IMR-90 (cell line): ENCODE measurements around the gene ZGLP1. TPM values are rescaled to one million over a fixed set of nuclear protein-coding genes. Genes with fewer than 3 reads are reported as not detected.

Source experiments
- ATAC-seq: fragments of 200-7000 bp; cut with Tn5 transposase; 2 replicates; pipeline ENCODE4 v1.9.1; 2020; ENCODE audit warnings: low read depth, mild to moderate bottlenecking, moderate library complexity
- BruUV-seq: library from RNA; stranded (reverse); fragments of 400-500 nt; replicated peaks from 2 replicates; lab custom pipeline; 2021; lab: Mats Ljungman, UMichigan
- CTCF ChIA-PET: fragments of 300-600 bp; formaldehyde crosslinking; extraction: SDS; loops from one replicate; lab custom pipeline; 2021; ENCODE audit warnings: antibody characterized with exemption; lab: Yijun Ruan, JAX
- POLR2A ChIA-PET: fragments of 300-600 bp; sonication (Branson Sonifier 250); formaldehyde crosslinking; loops from one replicate; lab custom pipeline; 2022; ENCODE audit warnings: antibody characterized with exemption; ENCODE audit not compliant: unreplicated experiment; lab: Charles Lee
- DNase-seq: peaks from one replicate; pipeline ENCODE4 v3.0.0; 2013
- H2AFZ ChIP-seq: replicated peaks from 2 replicates; pipeline ENCODE3; 2013; ENCODE audit warnings: low read length, mild to moderate bottlenecking; ENCODE audit not compliant: poor library complexity
- H2AK5ac ChIP-seq: 2 replicates; pipeline ENCODE4 v1.6.1; 2013; ENCODE audit warnings: low read depth, low read length, inconsistent platforms
- H2AK9ac ChIP-seq: replicated peaks from 2 replicates; pipeline ENCODE3; 2013; ENCODE audit warnings: mild to moderate bottlenecking, low read depth, low read length, moderate library complexity; ENCODE audit not compliant: poor library complexity
- H2BK120ac ChIP-seq: 2 replicates; pipeline ENCODE4 v1.6.1; 2013; ENCODE audit warnings: low read depth, low read length, inconsistent platforms
- H2BK15ac ChIP-seq: 3 replicates; pipeline ENCODE4 v1.6.1; 2013; ENCODE audit warnings: low read depth, low read length, inconsistent platforms
- H2BK20ac ChIP-seq: 2 replicates; pipeline ENCODE4 v1.6.1; 2013; ENCODE audit warnings: low read depth, mild to moderate bottlenecking, inconsistent platforms, low read length, moderate library complexity
- H2BK5ac ChIP-seq: 2 replicates; pipeline ENCODE4 v1.6.1; 2013; ENCODE audit warnings: mild to moderate bottlenecking, low read depth, low read length, inconsistent platforms; ENCODE audit not compliant: poor library complexity, severe bottlenecking
- H3K14ac ChIP-seq: replicated peaks from 2 replicates; pipeline ENCODE4 v1.6.1; 2013; ENCODE audit warnings: low read depth, low read length, inconsistent platforms
- H3K18ac ChIP-seq: 2 replicates; pipeline ENCODE4 v1.6.1; 2013; ENCODE audit warnings: low read depth, low read length, control low read depth
- H3K23ac ChIP-seq: 2 replicates; pipeline ENCODE4 v1.6.1; 2013; ENCODE audit warnings: low read depth, low read length, inconsistent platforms
- H3K27ac ChIP-seq: 2 replicates; pipeline ENCODE4 v1.5.1; 2013; ENCODE audit warnings: mild to moderate bottlenecking, control low read depth, low read length; ENCODE audit not compliant: insufficient read depth
- H3K27me3 ChIP-seq: 2 replicates; pipeline ENCODE4 v1.6.1; 2013; ENCODE audit warnings: low read length; ENCODE audit not compliant: control insufficient read depth, insufficient read depth
- H3K36me3 ChIP-seq: 2 replicates; pipeline ENCODE4 v1.6.1; 2013; ENCODE audit warnings: low read length, mixed read lengths; ENCODE audit not compliant: control insufficient read depth, insufficient read depth
- H3K4ac ChIP-seq: 2 replicates; pipeline ENCODE4 v1.6.1; 2013; ENCODE audit warnings: low read depth, low read length, inconsistent platforms
- H3K4me1 ChIP-seq: 2 replicates; pipeline ENCODE4 v1.6.1; 2013; ENCODE audit warnings: low read length, mixed read lengths; ENCODE audit not compliant: control insufficient read depth, insufficient read depth
- H3K4me2 ChIP-seq: 2 replicates; pipeline ENCODE4 v1.6.1; 2013; ENCODE audit warnings: low read depth, mild to moderate bottlenecking, control low read depth, low read length, moderate library complexity
- H3K4me3 ChIP-seq: 2 replicates; pipeline ENCODE4 v1.5.1; 2013; ENCODE audit warnings: low read depth, mild to moderate bottlenecking, control low read depth, low read length, moderate library complexity; ENCODE audit not compliant: insufficient read depth
- H3K56ac ChIP-seq: 2 replicates; pipeline ENCODE4 v1.6.1; 2013; ENCODE audit warnings: low read length, inconsistent platforms; ENCODE audit not compliant: insufficient read depth; ENCODE audit errors: extremely low read depth
- H3K79me1 ChIP-seq, 2 experiments: 2 replicates each; pipeline ENCODE4 v1.6.1; 2013; ENCODE audit warnings: low read length in 2 of 2, inconsistent platforms in 1 of 2, low read depth in 1 of 2
- H3K9ac ChIP-seq: 2 replicates; pipeline ENCODE4 v1.6.1; 2013; ENCODE audit warnings: low read depth, low read length, control low read depth
- H3K9me1 ChIP-seq: 2 replicates; pipeline ENCODE4 v1.6.1; 2013; ENCODE audit warnings: low read length, inconsistent platforms; ENCODE audit not compliant: insufficient read depth
- H3K9me3 ChIP-seq: 2 replicates; pipeline ENCODE4 v1.6.1; 2013; ENCODE audit warnings: low read length; ENCODE audit not compliant: control insufficient read depth, insufficient read depth
- H4K20me1 ChIP-seq: 2 replicates; pipeline ENCODE4 v1.6.1; 2013; ENCODE audit warnings: low read length, inconsistent platforms; ENCODE audit not compliant: insufficient read depth
- H4K5ac ChIP-seq: 2 replicates; pipeline ENCODE4 v1.6.1; 2013; ENCODE audit warnings: mild to moderate bottlenecking, low read depth, low read length, control low read depth
- H4K8ac ChIP-seq, 2 experiments: 2 replicates each; pipeline ENCODE4 v1.6.1; 2013; ENCODE audit warnings: low read depth in 2 of 2, low read length in 2 of 2, control low read depth in 1 of 2, inconsistent platforms in 1 of 2
- H4K91ac ChIP-seq: 2 replicates; pipeline ENCODE4 v1.6.1; 2013; ENCODE audit warnings: low read depth, low read length, inconsistent platforms; ENCODE audit not compliant: insufficient read depth
- BHLHE40 ChIP-seq: fragments of 150-350 bp; IDR thresholded peaks from 2 replicates; pipeline ENCODE4 v1.6.1; 2016; ENCODE audit warnings: mild to moderate bottlenecking, low read depth, low read length
- MAFK ChIP-seq: IDR thresholded peaks from 2 replicates; pipeline ENCODE4 v1.6.1; 2012; ENCODE audit warnings: low read depth, low read length, improper control_type of control experiment
- MXI1 ChIP-seq: IDR thresholded peaks from 2 replicates; pipeline ENCODE4 v1.6.1; 2012; ENCODE audit warnings: low read depth, mild to moderate bottlenecking, low read length, moderate library complexity, borderline replicate concordance
- NFE2L2 ChIP-seq: fragments of 150-350 bp; IDR thresholded peaks from 2 replicates; pipeline ENCODE4 v1.6.1; 2016; ENCODE audit warnings: low read depth, mild to moderate bottlenecking, low read length
- POLR2A ChIP-seq: IDR thresholded peaks from 2 replicates; pipeline ENCODE4 v1.6.1; 2012; ENCODE audit warnings: mild to moderate bottlenecking, low read depth, low read length
- RAD21 ChIP-seq: IDR thresholded peaks from 2 replicates; pipeline ENCODE4 v1.6.1; 2012; ENCODE audit warnings: low read length, improper control_type of control experiment
- RFX5 ChIP-seq: IDR thresholded peaks from 2 replicates; pipeline ENCODE4 v1.8.0; 2012; ENCODE audit warnings: low read depth, mild to moderate bottlenecking, low read length, moderate library complexity
- SMC3 ChIP-seq: fragments of 150-350 bp; IDR thresholded peaks from 2 replicates; pipeline ENCODE4 v1.6.1; 2016; ENCODE audit warnings: low read depth, mild to moderate bottlenecking, antibody characterized with exemption, low read length, moderate library complexity
- USF2 ChIP-seq: fragments of 150-350 bp; IDR thresholded peaks from 2 replicates; pipeline ENCODE4 v1.6.1; 2017; ENCODE audit warnings: mild to moderate bottlenecking, antibody characterized with exemption, low read length, low read depth
- WGBS, 2 experiments: methylation state at CpG; one replicate each; pipeline versions ENCODE4 v1.1.5 to v1.1.7; 2013; ENCODE audit warnings: missing lambda C conversion rate in 2 of 2; ENCODE audit not compliant: insufficient read length in 1 of 2; ENCODE audit errors: extremely low coverage in 2 of 2; 5-methylcytosine and 5-hydroxymethylcytosine counted together
- dilution Hi-C: fragments of 300-500 bp; cut with HindIII; formaldehyde crosslinking; loops from one replicate; pipeline ENCODE4 v1.14.3; 2018; ENCODE audit warnings: low sequenced_read_pairs; ENCODE audit not compliant: unreplicated experiment
- in situ Hi-C: fragments of 300-500 bp; cut with MboI; formaldehyde crosslinking; loops from 3 replicates; pipeline ENCODE4 v1.14.3; 2019; ENCODE audit warnings: low sequenced_read_pairs, inconsistent platforms, mixed read lengths
- intact Hi-C: fragments of 100-400 bp; cut with micrococcal nuclease; formaldehyde crosslinking; loops from 2 replicates; pipeline ENCODE4 v1.10.0; 2022
- polyA plus RNA-seq, 3 experiments: library from polyadenylated mRNA; depleted of rRNA; stranded (reverse); fragments of >200 nt; gene quantifications; 2 replicates each; pipeline ENCODE4 v1.2.3, GENCODE V29; 2012; ENCODE audit warnings: low replicate concordance in 1 of 3
- total RNA-seq: library from RNA; depleted of rRNA; stranded (reverse); fragments of >200 nt; gene quantifications from 2 replicates; pipeline ENCODE4 v1.2.3, GENCODE V29; 2012
- TF ChIP-seq, protein P1 (sequence below): conservative IDR thresholded peaks from 2 replicates; pipeline ENCODE4 v1.5.1; 2012; ENCODE audit warnings: mild to moderate bottlenecking, low read depth, low read length, improper control_type of control experiment

Gene ZGLP1
- total and polyA plus RNA-seq, 2 of the 4 experiments (the other 2 are of a cell fraction) = 0.54 to 3.1 TPM

GRCh38 chr19:10256970-10257615 lies 52.5 kb downstream of the ZGLP1 start:
- Histone ChIP-seq H3K79me1 (peaks cover 10 to 26% of the 10 kb centered on the region in 2 experiments), H3K36me3 (peaks cover 36% of the 10 kb centered on the region), H2AK5ac (no peak overlapping the region), H3K27me3 (no peaks in the 10 kb centered on the region), H4K8ac (no peak overlapping the region), H2AFZ (no peak overlapping the region), H3K9me3 (no peaks in the 10 kb centered on the region), H3K14ac (no peak overlapping the region), H3K23ac (no peak overlapping the region), H3K9me1 (no peaks in the 10 kb centered on the region), H4K5ac (no peak overlapping the region), H4K91ac (no peak overlapping the region), H2BK15ac (no peak overlapping the region), H3K18ac (no peak overlapping the region), H3K56ac (no peak overlapping the region), H2BK120ac (no peak overlapping the region), H3K4me2 (no peak overlapping the region), H3K4ac (no peak overlapping the region), H2AK9ac (no peak overlapping the region), H2BK5ac (no peak overlapping the region), H3K9ac (no peak overlapping the region), H3K4me3 (no peak overlapping the region), H3K4me1 (0 out of 2 replicates have a peak, but pooled peaks cover 2% of the 10 kb centered on the region), H4K20me1 (no peaks in the 10 kb centered on the region), H3K27ac (no peak overlapping the region), H2BK20ac (no peak overlapping the region)
- no peak for ATAC-seq
- intact Hi-C loops = loop anchor here (10.0 kb wide), 1 partner anchor 232 kb away; no protein-coding TSS in a partner anchor
- TF ChIP-seq RFX5 (no peak), BHLHE40 (no peak), MXI1 (no peak), NFE2L2 (no peak), USF2 (no peak), SMC3 (no peak), RAD21 (no peak), MAFK (no peak), POLR2A (no peak)
- TF ChIP-seq, protein P1, sequence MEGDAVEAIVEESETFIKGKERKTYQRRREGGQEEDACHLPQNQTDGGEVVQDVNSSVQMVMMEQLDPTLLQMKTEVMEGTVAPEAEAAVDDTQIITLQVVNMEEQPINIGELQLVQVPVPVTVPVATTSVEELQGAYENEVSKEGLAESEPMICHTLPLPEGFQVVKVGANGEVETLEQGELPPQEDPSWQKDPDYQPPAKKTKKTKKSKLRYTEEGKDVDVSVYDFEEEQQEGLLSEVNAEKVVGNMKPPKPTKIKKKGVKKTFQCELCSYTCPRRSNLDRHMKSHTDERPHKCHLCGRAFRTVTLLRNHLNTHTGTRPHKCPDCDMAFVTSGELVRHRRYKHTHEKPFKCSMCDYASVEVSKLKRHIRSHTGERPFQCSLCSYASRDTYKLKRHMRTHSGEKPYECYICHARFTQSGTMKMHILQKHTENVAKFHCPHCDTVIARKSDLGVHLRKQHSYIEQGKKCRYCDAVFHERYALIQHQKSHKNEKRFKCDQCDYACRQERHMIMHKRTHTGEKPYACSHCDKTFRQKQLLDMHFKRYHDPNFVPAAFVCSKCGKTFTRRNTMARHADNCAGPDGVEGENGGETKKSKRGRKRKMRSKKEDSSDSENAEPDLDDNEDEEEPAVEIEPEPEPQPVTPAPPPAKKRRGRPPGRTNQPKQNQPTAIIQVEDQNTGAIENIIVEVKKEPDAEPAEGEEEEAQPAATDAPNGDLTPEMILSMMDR = no peak
- ChIA-PET CTCF (interaction anchor here (0.9 kb wide), 1 partner anchor 131 kb away, joined by 3 read pairs; no protein-coding TSS in a partner anchor), POLR2A (no interaction called here)
- dilution Hi-C loops = no loop called here
- WGBS, 2 experiments = 90% methylated on average over 3 of the region's 9 CpGs; no CpG with 5 or more reads in 1 of the 2 experiments
- BruUV-seq = no TSS peak
- in situ Hi-C loops = no loop called here
- DNase-seq = no peak
